ENCODE measurements around the gene ZNF678.
"Not testable (repeated sequence)": the region's sequence is repeated elsewhere in the genome, so short reads cannot be mapped to it uniquely, and the experiment has no call there.

- TF ChIP-seq POLR2A, EP300 (IDR thresholded peaks at IDR 0.05): not testable (repeated sequence)
Observed at GRCh38 chr1:227588769-227589168, 25.4 kb downstream of the ZNF678 start.

Measured in sigmoid colon (tissue), 4 donors.